Measurements from ENCODE around the gene FDXR. TPM values are rescaled to one million over a fixed set of nuclear protein-coding genes. Genes with fewer than 3 reads are reported as not detected.

The FDXR gene
- total RNA-seq, 2 experiments from 2014 or later, result 13.3 to 14.6 TPM

DNA sequence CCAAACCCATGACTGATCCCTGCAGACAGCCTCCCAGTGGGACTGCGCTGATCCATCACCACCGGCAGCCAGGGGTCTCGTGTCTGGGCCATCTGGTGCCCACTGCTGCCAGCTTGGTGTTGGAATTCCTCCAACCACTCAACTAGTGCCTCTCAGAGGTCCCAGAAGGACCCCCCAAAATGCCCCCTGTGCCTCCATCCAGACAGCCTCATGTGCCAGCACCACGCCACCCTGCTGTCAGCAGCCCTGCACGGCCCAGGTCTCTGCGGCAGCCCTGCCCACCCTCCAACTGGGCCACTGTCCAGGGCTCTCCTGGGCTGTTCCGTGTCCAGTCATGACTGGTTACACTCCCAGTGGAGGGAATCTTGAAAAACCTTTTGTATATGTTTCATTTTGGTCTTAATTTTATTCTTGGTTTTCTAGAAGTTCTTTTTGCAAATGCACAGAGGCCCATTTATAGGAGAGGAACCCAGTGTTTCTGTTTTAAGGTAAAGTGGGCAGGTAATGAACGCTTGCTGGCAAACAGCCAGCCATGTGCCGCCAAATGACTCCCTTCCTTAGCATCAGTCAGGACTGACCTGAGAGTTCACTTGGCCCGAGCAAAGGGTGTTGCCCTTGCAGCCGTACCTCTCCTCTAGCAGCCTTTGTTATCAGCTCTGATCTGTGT, 47.7 kb downstream of the FDXR start:
- H3K4me3 Mint-ChIP-seq, result no peak overlapping the region
- H3K9me3 Mint-ChIP-seq, result no peaks in the 10 kb centered on the region
- H3K27ac Mint-ChIP-seq, result no peak overlapping the region
- no peak for DNase-seq
- H3K4me1 Mint-ChIP-seq, result no peaks in the 10 kb centered on the region
- H3K27me3 Mint-ChIP-seq, result no peaks in the 10 kb centered on the region
- H3K36me3 Mint-ChIP-seq, result no peaks in the 10 kb centered on the region

DNA sequence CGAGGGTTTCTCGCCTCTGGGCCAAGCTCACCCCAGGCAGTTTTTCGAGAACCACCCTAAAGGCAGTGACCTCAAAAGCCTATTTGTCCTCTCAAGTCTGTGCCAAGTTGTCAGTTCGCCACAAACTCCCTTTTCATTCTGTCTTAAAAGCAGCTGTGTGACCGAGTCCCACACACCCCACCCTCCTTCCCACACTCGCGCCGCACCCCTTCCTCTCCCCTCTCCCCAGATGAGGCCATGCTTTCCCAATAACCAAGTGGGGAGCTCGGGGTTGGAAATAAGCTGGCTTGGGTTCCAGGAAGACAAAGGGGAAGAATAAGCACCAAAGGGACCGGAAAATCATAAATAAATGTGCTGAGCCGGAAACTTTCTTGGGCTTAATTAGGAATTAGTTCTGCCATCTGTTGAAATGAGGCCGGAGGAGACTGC, 49.8 kb downstream of the FDXR start:
- Mint-ChIP-seq H3K27me3 (no peaks in the 10 kb centered on the region), H3K4me1 (no peaks in the 10 kb centered on the region), H3K27ac (no peak overlapping the region), H3K36me3 (no peaks in the 10 kb centered on the region), H3K4me3 (no peak overlapping the region), H3K9me3 (no peaks in the 10 kb centered on the region)
- DNase-seq, result no peak

DNA sequence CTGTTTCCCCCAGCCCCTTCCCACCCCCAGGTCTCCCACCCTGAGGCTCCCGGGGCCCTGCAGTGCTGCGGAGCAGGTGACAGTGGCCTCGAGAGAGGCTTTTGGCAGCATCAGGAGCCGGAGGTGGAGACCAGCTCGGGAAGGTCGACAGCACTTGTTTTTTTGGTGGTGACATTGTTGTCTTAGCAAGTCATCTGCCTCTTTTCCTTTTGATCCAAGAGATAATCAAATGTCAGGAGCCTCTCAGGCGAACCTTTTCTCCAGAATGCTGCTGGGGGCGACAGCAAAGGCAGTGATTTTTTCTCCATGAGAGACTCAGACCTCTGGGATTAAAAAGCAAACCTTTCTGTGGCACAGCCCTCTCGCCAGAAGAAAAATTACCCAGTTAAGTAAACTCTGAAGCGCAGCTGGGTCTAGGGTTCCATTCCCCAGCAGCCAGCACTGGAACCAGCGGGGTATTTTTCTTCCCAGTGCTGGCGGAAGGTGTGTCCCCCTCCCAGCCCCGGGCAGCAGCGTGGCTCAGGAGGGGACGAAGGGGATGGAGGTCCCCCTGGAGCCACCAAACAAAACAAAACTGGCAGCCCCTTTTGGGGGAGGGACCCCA, 50.4 kb downstream of the FDXR start:
- Mint-ChIP-seq H3K9me3 (no peaks in the 10 kb centered on the region), H3K27ac (no peak overlapping the region), H3K27me3 (no peaks in the 10 kb centered on the region)

DNA sequence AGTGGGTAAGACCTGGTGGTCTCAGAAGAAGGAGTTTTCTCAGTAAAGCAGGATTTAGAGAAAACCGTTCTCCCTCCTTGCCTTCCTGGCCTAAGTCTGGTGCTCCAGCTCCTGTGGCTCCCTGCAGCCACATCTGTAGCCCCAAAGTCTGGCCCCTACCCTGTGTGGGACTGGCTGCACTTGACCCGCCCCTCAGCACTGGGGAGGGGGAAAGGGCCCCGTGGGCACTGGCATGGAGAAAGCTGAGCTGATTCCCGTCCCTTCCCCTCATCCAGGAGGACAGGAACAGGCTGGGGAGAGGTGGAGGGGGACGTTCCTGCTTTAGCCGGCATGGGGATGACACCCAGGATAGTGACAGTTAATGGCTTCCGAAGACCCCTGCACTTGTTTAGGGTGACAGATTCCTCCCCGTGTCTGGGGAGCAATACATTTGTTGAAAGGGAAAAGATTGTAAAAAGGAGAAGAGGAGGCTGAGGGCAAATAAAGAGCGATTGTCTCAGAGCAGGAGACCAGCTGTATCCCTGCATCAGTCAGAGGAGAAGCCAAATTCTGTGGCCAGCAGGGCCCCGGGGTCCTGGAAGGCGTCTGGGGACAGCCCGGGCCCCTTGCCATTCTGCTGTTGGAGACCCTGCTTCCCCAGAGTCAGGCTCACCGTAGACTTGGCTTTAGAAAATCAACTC, 51.0 kb downstream of the FDXR start:
- H3K4me3 Mint-ChIP-seq, result no peak overlapping the region

More for the DNA sequence above, 50.4 kb downstream of the FDXR start:
- H3K4me1 Mint-ChIP-seq, result no peaks in the 10 kb centered on the region
- no peaks in the 10 kb centered on the region for H3K36me3 Mint-ChIP-seq
- no peak overlapping the region for H3K4me3 Mint-ChIP-seq
- no peak for DNase-seq

DNA sequence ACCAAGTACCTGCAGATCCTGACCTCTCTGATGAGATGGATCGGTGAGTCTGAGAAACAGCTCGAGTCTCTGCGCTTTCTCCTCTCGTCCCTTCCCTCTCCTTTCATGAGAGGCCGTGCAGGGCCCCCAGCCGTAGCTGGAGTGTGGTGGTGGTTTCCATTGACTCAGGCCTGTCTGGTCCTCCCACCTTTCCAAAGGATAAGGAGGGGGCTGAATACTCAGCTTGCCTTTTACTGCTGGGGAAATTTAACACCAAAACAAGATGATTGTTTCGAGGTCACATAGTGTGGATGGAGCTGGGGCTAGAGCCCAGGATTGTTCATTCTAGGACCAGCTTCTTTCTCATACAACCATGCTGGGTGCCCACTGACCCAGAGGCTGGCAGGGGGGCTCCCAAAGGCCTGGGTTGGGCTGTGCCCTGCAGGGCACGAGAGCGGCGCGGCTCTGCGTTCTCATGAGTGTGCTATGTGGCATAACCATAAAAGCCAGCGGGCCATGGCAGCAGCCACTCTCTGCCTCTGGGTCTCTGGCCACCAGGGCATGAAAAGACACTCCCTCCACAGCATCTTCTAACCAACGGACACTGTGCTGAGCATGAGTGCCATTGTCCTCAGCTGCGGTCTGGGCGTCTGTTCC, 52.9 kb downstream of the FDXR start:
- Mint-ChIP-seq H3K4me3 (no peak overlapping the region), H3K36me3 (peaks cover 4% of the 10 kb centered on the region), H3K9me3 (no peaks in the 10 kb centered on the region), H3K27ac (no peak overlapping the region), H3K27me3 (no peaks in the 10 kb centered on the region), H3K4me1 (no peaks in the 10 kb centered on the region)
- no peak for DNase-seq

More for the DNA sequence above, 51.0 kb downstream of the FDXR start:
- Mint-ChIP-seq H3K36me3 (peaks cover 4% of the 10 kb centered on the region), H3K27me3 (no peaks in the 10 kb centered on the region), H3K4me1 (no peaks in the 10 kb centered on the region), H3K9me3 (no peaks in the 10 kb centered on the region), H3K27ac (no peak overlapping the region)
- DNase-seq, result no peak

DNA sequence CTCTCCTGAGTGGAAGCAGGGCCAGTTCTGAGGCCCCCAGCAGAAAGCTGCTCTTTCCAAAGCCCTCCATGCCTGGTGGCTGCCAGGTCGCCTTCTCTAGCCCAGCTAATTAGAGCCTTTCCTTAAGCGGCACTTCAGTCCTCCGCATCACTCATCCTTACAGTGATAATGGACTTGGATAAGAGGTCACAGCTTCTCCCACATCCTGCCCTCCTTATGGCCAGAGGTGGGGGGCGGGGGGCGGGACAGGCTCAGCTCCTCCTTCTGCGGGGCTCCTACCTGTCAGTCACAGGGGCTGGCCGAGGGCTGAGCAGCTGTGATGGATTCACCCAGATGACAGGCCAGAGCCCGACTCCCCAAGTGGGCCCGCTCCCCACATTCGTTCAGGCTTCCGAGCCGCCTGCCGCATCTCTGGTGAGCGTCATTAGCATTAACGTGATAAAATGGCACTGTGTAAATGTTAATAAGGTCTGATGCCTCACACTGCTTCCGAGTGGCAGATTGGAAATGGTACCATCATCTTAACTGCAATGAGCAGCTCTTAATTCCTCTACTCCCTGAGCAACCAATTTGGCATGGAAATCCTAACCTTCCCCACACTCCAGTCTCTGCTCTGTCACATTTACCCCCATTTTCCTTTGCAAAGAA, 54.4 kb downstream of the FDXR start:
- Mint-ChIP-seq H3K27ac (no peak overlapping the region), H3K4me1 (no peaks in the 10 kb centered on the region), H3K27me3 (no peaks in the 10 kb centered on the region), H3K36me3 (peaks cover 4% of the 10 kb centered on the region), H3K9me3 (no peaks in the 10 kb centered on the region), H3K4me3 (no peak overlapping the region)
- no peak for DNase-seq

DNA sequence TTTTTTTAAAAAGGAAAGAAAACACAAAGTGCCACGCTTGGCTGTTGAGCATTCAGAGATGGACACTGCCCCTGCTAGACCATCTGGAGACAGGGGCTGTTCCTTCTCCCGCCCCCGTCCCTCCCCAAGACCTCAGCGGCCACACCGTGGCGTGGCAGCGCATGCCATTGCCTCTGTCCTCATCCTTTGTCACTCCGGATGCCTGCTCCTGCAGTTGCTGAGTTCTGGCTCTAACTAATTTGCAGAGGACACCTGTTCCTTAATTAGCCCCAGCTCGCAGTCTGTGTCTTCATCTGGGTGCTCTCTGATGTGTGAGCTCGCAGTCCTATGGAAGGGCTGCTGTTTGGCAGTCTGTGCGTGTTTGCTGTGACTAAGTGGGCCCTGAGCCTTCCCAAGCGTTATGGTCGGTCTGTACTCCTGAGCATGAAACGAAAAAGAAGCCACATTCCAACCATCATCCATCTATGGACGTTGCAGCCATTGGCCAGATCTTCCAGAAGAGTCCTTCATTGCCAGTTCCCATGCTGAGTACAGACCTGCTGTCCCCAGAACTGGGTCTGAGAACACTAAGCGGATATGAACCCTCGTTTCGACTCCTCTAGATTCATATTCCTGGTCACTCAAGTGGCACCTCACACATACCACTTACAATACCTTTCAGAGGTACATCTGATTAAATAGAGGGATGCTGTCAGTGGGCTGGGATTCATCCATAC, 55.7 kb downstream of the FDXR start:
- DNase-seq, result no peak
- Mint-ChIP-seq H3K4me3 (no peak overlapping the region), H3K9me3 (no peaks in the 10 kb centered on the region), H3K4me1 (no peaks in the 10 kb centered on the region), H3K36me3 (peaks cover 4% of the 10 kb centered on the region), H3K27me3 (no peaks in the 10 kb centered on the region), H3K27ac (no peak overlapping the region)

DNA sequence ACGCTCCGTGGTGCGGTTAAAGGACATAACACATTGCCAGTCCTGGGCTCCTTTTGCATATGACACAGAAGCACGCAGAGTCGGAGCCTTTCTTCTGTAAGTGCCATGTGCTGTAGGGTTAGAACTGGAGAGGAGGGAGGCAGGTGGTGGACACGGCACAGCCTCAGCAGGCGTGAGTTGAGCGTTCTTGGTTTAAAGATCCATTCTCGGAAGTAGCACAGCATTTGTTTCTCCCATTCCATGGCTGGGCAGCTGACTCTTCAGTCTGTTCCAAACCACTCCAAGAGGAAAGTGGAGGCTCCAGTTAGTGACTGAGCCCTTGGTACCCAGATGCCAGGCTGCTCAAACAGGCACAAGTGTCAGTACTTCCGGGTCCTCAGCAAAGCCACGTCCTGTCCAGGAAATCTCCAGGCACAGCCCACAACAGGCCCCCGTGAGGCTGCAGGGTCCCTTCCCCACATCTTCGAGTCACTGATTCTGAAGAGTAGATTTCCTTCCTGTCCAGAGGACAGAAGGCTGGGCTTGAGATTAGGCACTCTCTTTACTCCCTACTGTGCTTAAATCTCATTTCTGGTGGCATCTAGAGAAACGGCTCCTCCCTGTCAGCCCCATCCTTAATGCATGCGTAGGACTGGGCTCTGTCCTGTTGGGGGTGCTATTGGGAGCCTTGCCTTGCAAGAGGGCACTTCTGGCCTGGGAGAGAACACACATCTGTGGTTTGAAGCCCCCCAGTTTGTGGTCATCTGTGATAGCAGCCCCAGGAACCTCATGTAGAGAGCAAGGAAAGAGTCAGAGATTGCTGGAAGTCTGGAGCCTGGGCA, 57.0 kb downstream of the FDXR start:
- Mint-ChIP-seq H3K36me3 (peaks cover 4% of the 10 kb centered on the region), H3K4me3 (no peak overlapping the region), H3K27me3 (no peaks in the 10 kb centered on the region), H3K27ac (no peak overlapping the region), H3K9me3 (no peaks in the 10 kb centered on the region), H3K4me1 (no peaks in the 10 kb centered on the region)
- no peak for DNase-seq

DNA sequence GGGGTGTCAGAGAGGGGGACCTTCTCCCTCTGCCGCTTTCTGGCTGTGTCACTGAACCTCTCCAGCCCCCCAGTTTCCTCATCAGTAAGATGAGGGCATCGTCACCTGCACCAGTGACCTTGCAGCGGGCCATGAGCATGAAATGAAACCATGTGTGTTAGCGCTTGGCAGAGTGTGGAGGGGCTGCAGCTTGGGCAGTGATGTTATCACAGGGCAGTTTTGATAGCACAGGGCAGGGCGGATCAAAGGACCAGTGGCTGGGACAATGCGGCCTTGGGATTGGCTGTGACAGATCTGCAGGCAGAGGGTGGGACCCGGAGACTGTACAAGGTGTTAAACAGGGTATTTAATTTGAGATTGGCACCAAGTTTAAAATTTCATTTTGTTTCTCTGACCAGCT, 57.7 kb downstream of the FDXR start:
- Mint-ChIP-seq H3K4me1 (no peaks in the 10 kb centered on the region), H3K27ac (no peak overlapping the region), H3K36me3 (peaks cover 4% of the 10 kb centered on the region), H3K27me3 (no peaks in the 10 kb centered on the region), H3K4me3 (no peak overlapping the region), H3K9me3 (no peaks in the 10 kb centered on the region)
- no peak for DNase-seq

DNA sequence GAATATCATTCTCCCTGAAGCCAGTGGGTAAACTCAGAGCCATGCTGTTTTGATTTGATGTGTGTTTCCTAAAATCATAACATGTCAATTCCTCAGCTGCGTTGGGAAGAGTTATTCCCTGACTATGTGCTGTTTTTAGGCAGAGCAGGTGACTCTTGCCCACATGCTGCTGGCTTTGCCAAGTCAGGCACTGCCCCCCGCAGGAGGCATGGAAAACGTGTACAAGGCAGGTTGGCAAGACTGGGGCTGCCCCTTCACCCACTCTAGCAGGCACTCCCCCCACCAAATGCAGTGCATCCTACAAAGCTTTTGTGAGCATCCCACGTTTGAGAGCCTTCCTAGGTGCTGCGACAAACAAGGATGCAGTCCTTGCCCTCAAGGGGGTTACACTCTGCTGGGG, 58.3 kb downstream of the FDXR start:
- no peak for DNase-seq
- Mint-ChIP-seq H3K4me3 (no peak overlapping the region), H3K27ac (no peak overlapping the region), H3K36me3 (peaks cover 4% of the 10 kb centered on the region), H3K9me3 (no peaks in the 10 kb centered on the region), H3K27me3 (no peaks in the 10 kb centered on the region), H3K4me1 (no peaks in the 10 kb centered on the region)

Other genes with a start within 250 kb of the FDXR start
- not detected for gene CD300E, start 249.3 kb downstream of the FDXR start, total RNA-seq
- gene CD300LF, start 160.1 kb downstream of the FDXR start, total RNA-seq, result not detected
- gene RAB37, start 135.7 kb downstream of the FDXR start, total RNA-seq, result 1 to 10 TPM; 1.8 TPM
- gene NHERF1, start 124.4 kb downstream of the FDXR start, total RNA-seq, result 100 to 1,000 TPM; 124 to 127 TPM
- 10 to 100 TPM; 39.9 to 41.6 TPM for gene NAT9, start 96.6 kb downstream of the FDXR start, total RNA-seq
- gene GRIN2C, start 13.1 kb downstream of the FDXR start, total RNA-seq, result not detected
- gene FADS6, start 20.6 kb upstream of the FDXR start, total RNA-seq, result not detected
- not detected for gene USH1G, start 50.3 kb upstream of the FDXR start, total RNA-seq
- gene OTOP2, start 51.3 kb upstream of the FDXR start, total RNA-seq, result not detected
- gene OTOP3, start 62.9 kb upstream of the FDXR start, total RNA-seq, result not detected
- 1 to 10 TPM; 1.6 to 1.9 TPM for gene HID1, start 99.8 kb upstream of the FDXR start, total RNA-seq
- gene CDR2L, start 114.6 kb upstream of the FDXR start, total RNA-seq, result 1 to 10 TPM in 1 of 2 experiments, under 1 TPM in 1; 0.74 to 1.2 TPM
- gene MRPL58, start 139.7 kb upstream of the FDXR start, total RNA-seq, result 10 to 100 TPM; 64.4 to 69.0 TPM
- gene ATP5PD, start 174.0 kb upstream of the FDXR start, total RNA-seq, result 100 to 1,000 TPM; 185 to 189 TPM
- 10 to 100 TPM; 14.1 to 14.7 TPM for gene KCTD2, start 174.2 kb upstream of the FDXR start, total RNA-seq
- gene SLC16A5, start 215.0 kb upstream of the FDXR start, total RNA-seq, result 1 to 10 TPM; 2.1 TPM
- 1 to 10 TPM; 6.5 to 6.6 TPM for gene ARMC7, start 237.0 kb upstream of the FDXR start, total RNA-seq